GM19238 (cell line): ENCODE data around the gene ULK4.

Experiments used
- DNase-seq: peaks from one replicate; pipeline ENCODE4 v3.0.0; 2011; ENCODE audit warnings: low spot score; ENCODE audit not compliant: insufficient read length

Gene ULK4

GRCh38 chr3:41274944-41275668 lies 686.8 kb downstream of the ULK4 start:
- no peak for DNase-seq

- no peak for DNase-seq
These were observed 689.2 kb downstream of the ULK4 start for GRCh38 chr3:41272667-41273066.

GRCh38 chr3:41267975-41268640 lies 693.8 kb downstream of the ULK4 start:
- no peak for DNase-seq

- DNase-seq = no peak
These were observed 696.1 kb downstream of the ULK4 start for GRCh38 chr3:41265823-41266273.

- DNase-seq = no peak
These were observed 696.8 kb downstream of the ULK4 start for GRCh38 chr3:41265011-41265545.

GRCh38 chr3:41260063-41260450 lies 701.8 kb downstream of the ULK4 start:
- DNase-seq = no peak

- no peak for DNase-seq
These were observed 702.3 kb downstream of the ULK4 start for GRCh38 chr3:41259449-41260062.

GRCh38 chr3:41258239-41258800 lies 703.6 kb downstream of the ULK4 start:
- DNase-seq = no peak

GRCh38 chr3:41251593-41251992 lies 710.3 kb downstream of the ULK4 start:
- no peak for DNase-seq

- no peak for DNase-seq
These were observed 711.1 kb downstream of the ULK4 start for GRCh38 chr3:41250825-41251224.

- no peak for DNase-seq
These were observed 712.6 kb downstream of the ULK4 start for GRCh38 chr3:41249318-41249717.

GRCh38 chr3:41248525-41248924 lies 713.4 kb downstream of the ULK4 start:
- DNase-seq = no peak

GRCh38 chr3:41247055-41248004 lies 714.6 kb downstream of the ULK4 start:
- no peak for DNase-seq

- no peak for DNase-seq
These were observed 717.1 kb downstream of the ULK4 start for GRCh38 chr3:41244620-41245336.

GRCh38 chr3:41243183-41243582 lies 718.7 kb downstream of the ULK4 start:
- DNase-seq = no peak

GRCh38 chr3:41241800-41242571 lies 719.9 kb downstream of the ULK4 start:
- no peak for DNase-seq

GRCh38 chr3:41241161-41241560 lies 720.7 kb downstream of the ULK4 start:
- no peak for DNase-seq

GRCh38 chr3:41239587-41239986 lies 722.3 kb downstream of the ULK4 start:
- DNase-seq = no peak

- DNase-seq = no peak
These were observed 724.0 kb downstream of the ULK4 start for GRCh38 chr3:41237907-41238306.
